Neuron (in vitro differentiated cells): Measurements from ENCODE around the gene RAP2B.
"Not testable (repeated sequence)": the region's sequence is repeated elsewhere in the genome, so short reads cannot be mapped to it uniquely, and the experiment has no call there.

ENCODE experiments used
- H2AFZ ChIP-seq: one replicate; pipeline ENCODE4 v1.6.1; 2013; ENCODE audit warnings: low read depth, mild to moderate bottlenecking, inconsistent platforms, low read length, moderate library complexity
- H3K27me3 ChIP-seq: one replicate; pipeline ENCODE4 v1.6.1; 2013; ENCODE audit warnings: low read length; ENCODE audit not compliant: insufficient read depth
- H3K36me3 ChIP-seq: one replicate; pipeline ENCODE4 v1.6.1; 2013; ENCODE audit warnings: low read length; ENCODE audit not compliant: insufficient read depth
- H3K4me1 ChIP-seq: one replicate; pipeline ENCODE4 v1.6.1; 2013; ENCODE audit warnings: low read length; ENCODE audit not compliant: insufficient read depth
- H3K4me3 ChIP-seq: 2 replicates; pipeline ENCODE4 v1.5.1; 2013; ENCODE audit warnings: mild to moderate bottlenecking, low read length, moderate library complexity
- H3K9me3 ChIP-seq: one replicate; pipeline ENCODE4 v1.6.1; 2013; ENCODE audit warnings: low read length

RAP2B gene

GRCh38 chr3:153190923-153191322 is 28.9 kb downstream of the RAP2B start:
- no peak overlapping the region for H3K4me3 ChIP-seq
- H3K9me3 ChIP-seq, result no peaks in the 10 kb centered on the region
- H3K27me3 ChIP-seq, result no peaks in the 10 kb centered on the region
- no peaks in the 10 kb centered on the region for H3K4me1 ChIP-seq
- H3K36me3 ChIP-seq, result no peaks in the 10 kb centered on the region
- no peak overlapping the region for H2AFZ ChIP-seq

- H3K4me1 ChIP-seq, result no peaks in the 10 kb centered on the region
- no peaks in the 10 kb centered on the region for H3K9me3 ChIP-seq
- H3K27me3 ChIP-seq, result no peaks in the 10 kb centered on the region
- no peak overlapping the region for H2AFZ ChIP-seq
- H3K4me3 ChIP-seq, result no peak overlapping the region
- H3K36me3 ChIP-seq, result no peaks in the 10 kb centered on the region
Measured at GRCh38 chr3:153192327-153192726, 30.3 kb downstream of the RAP2B start.

- H3K4me3 ChIP-seq, H2AFZ ChIP-seq, H3K4me1 ChIP-seq, H3K36me3 ChIP-seq, H3K9me3 ChIP-seq, H3K27me3 ChIP-seq: not testable (repeated sequence)
Measured at GRCh38 chr3:153193786-153194476, 31.9 kb downstream of the RAP2B start.

- H3K4me3 ChIP-seq, result no peak overlapping the region
- H3K9me3 ChIP-seq, result no peaks in the 10 kb centered on the region
- no peak overlapping the region for H2AFZ ChIP-seq
- no peaks in the 10 kb centered on the region for H3K27me3 ChIP-seq
- H3K36me3 ChIP-seq, result no peaks in the 10 kb centered on the region
- H3K4me1 ChIP-seq, result no peaks in the 10 kb centered on the region
Measured at GRCh38 chr3:153195349-153195879, 33.4 kb downstream of the RAP2B start.

- Histone ChIP-seq H3K4me1 (peaks cover 9% of the 10 kb centered on the region), H3K4me3 (no peak overlapping the region), H3K36me3 (no peaks in the 10 kb centered on the region), H3K9me3 (no peaks in the 10 kb centered on the region), H3K27me3 (no peaks in the 10 kb centered on the region), H2AFZ (no peak overlapping the region)
Measured at GRCh38 chr3:153209596-153209995, 47.6 kb downstream of the RAP2B start.

GRCh38 chr3:153210146-153210545 is 48.1 kb downstream of the RAP2B start:
- Histone ChIP-seq H3K4me1 (peaks cover 9% of the 10 kb centered on the region), H2AFZ (no peak overlapping the region), H3K4me3 (no peak overlapping the region), H3K9me3 (no peaks in the 10 kb centered on the region), H3K36me3 (no peaks in the 10 kb centered on the region), H3K27me3 (no peaks in the 10 kb centered on the region)

- no peaks in the 10 kb centered on the region for H3K9me3 ChIP-seq
- no peaks in the 10 kb centered on the region for H3K27me3 ChIP-seq
- no peak overlapping the region for H2AFZ ChIP-seq
- peaks cover 9% of the 10 kb centered on the region for H3K4me1 ChIP-seq
- H3K4me3 ChIP-seq, result no peak overlapping the region
- no peaks in the 10 kb centered on the region for H3K36me3 ChIP-seq
Measured at GRCh38 chr3:153210660-153211059, 48.6 kb downstream of the RAP2B start.

GRCh38 chr3:153215497-153215896 is 53.5 kb downstream of the RAP2B start:
- H3K4me1 ChIP-seq, result no peaks in the 10 kb centered on the region
- H3K4me3 ChIP-seq, result no peak overlapping the region
- H3K27me3 ChIP-seq, result no peaks in the 10 kb centered on the region

GRCh38 chr3:153215966-153216365 is 53.9 kb downstream of the RAP2B start:
- Histone ChIP-seq H3K36me3 (no peaks in the 10 kb centered on the region), H3K4me1 (no peaks in the 10 kb centered on the region), H3K9me3 (no peaks in the 10 kb centered on the region), H3K27me3 (no peaks in the 10 kb centered on the region), H2AFZ (no peak overlapping the region), H3K4me3 (no peak overlapping the region)

More at GRCh38 chr3:153215497-153215896, 53.5 kb downstream of the RAP2B start:
- no peaks in the 10 kb centered on the region for H3K9me3 ChIP-seq
- H3K36me3 ChIP-seq, result no peaks in the 10 kb centered on the region
- H2AFZ ChIP-seq, result no peak overlapping the region

- H3K27me3 ChIP-seq, result no peaks in the 10 kb centered on the region
- no peak overlapping the region for H3K4me3 ChIP-seq
- no peak overlapping the region for H2AFZ ChIP-seq
- H3K4me1 ChIP-seq, result no peaks in the 10 kb centered on the region
- H3K36me3 ChIP-seq, result no peaks in the 10 kb centered on the region
- H3K9me3 ChIP-seq, result no peaks in the 10 kb centered on the region
Measured at GRCh38 chr3:153216928-153217327, 54.9 kb downstream of the RAP2B start.

GRCh38 chr3:153219146-153219545 is 57.1 kb downstream of the RAP2B start:
- H3K4me3 ChIP-seq, result no peak overlapping the region
- H3K4me1 ChIP-seq, result no peaks in the 10 kb centered on the region
- no peaks in the 10 kb centered on the region for H3K9me3 ChIP-seq
- no peaks in the 10 kb centered on the region for H3K27me3 ChIP-seq
- H3K36me3 ChIP-seq, result no peaks in the 10 kb centered on the region
- no peak overlapping the region for H2AFZ ChIP-seq
